A673 (cell line): Measurements from ENCODE around the gene C14orf132. TPM values are rescaled to one million over a fixed set of nuclear protein-coding genes. Genes with fewer than 3 reads are reported as not detected.

ENCODE experiments used
- BruUV-seq: library from RNA; stranded (reverse); fragments of 400-500 nt; replicated peaks from 2 replicates; lab custom pipeline; 2021; lab: Mats Ljungman, UMichigan
- CTCF ChIA-PET: fragments of 300-600 bp; sonication (Branson Sonifier 250); formaldehyde crosslinking; loops from one replicate; lab custom pipeline; 2022; ENCODE audit warnings: antibody characterized with exemption; lab: Charles Lee
- POLR2A ChIA-PET: fragments of 300-600 bp; sonication (Branson Sonifier 250); formaldehyde crosslinking; loops from one replicate; lab custom pipeline; 2022; ENCODE audit warnings: antibody characterized with exemption; ENCODE audit not compliant: low non-redundant PET; lab: Charles Lee
- DNase-seq: peaks from one replicate; pipeline ENCODE4 v3.0.0-alpha.2; 2015; ENCODE audit warnings: low spot score
- H3K27ac ChIP-seq: fragments of 200-600 bp; sonication (generic); 2 replicates; pipeline ENCODE4 v1.5.1; 2016; ENCODE audit warnings: mixed run types, low read depth, mild to moderate bottlenecking, mixed read lengths, antibody characterized with exemption, low read length; ENCODE audit not compliant: poor library complexity, severe bottlenecking
- H3K27me3 ChIP-seq: fragments of 200-600 bp; sonication (generic); replicated peaks from 2 replicates; pipeline ENCODE4 v1.6.1; 2017; ENCODE audit warnings: mixed run types, low read depth, mild to moderate bottlenecking, mixed read lengths, antibody characterized with exemption, low read length; ENCODE audit not compliant: insufficient read depth, poor library complexity
- H3K36me3 ChIP-seq: fragments of 200-600 bp; sonication (generic); 2 replicates; pipeline ENCODE4 v1.6.1; 2016; ENCODE audit warnings: mixed run types, mild to moderate bottlenecking, mixed read lengths, antibody characterized with exemption, low read length; ENCODE audit not compliant: insufficient read depth, poor library complexity, severe bottlenecking
- H3K4me1 ChIP-seq: fragments of 200-600 bp; sonication (generic); 2 replicates; pipeline ENCODE4 v1.6.1; 2017; ENCODE audit warnings: mixed run types, mild to moderate bottlenecking, mixed read lengths, antibody characterized with exemption, low read length; ENCODE audit not compliant: insufficient read depth, poor library complexity, severe bottlenecking
- H3K4me3 ChIP-seq: fragments of 200-600 bp; sonication (generic); 2 replicates; pipeline ENCODE4 v1.5.1; 2016; ENCODE audit warnings: low read depth, mixed run types, mild to moderate bottlenecking, mixed read lengths, low read length; ENCODE audit not compliant: poor library complexity, severe bottlenecking
- H3K9me3 ChIP-seq: fragments of 200-600 bp; sonication (generic); 2 replicates; pipeline ENCODE4 v1.6.1; 2016; ENCODE audit warnings: mixed run types, low read depth, mild to moderate bottlenecking, mixed read lengths, antibody characterized with exemption, low read length; ENCODE audit not compliant: poor library complexity, severe bottlenecking
- CTCF ChIP-seq: fragments of 300-800, 200-600 bp; sonication (generic); conservative IDR thresholded peaks from 2 replicates; pipeline ENCODE4 v1.5.1; 2017; ENCODE audit warnings: low read depth, mild to moderate bottlenecking, antibody characterized with exemption, low read length, moderate library complexity, mixed read lengths
- EZH2 ChIP-seq: fragments of 200-600 bp; sonication (generic); IDR thresholded peaks from 2 replicates; pipeline ENCODE4 v1.6.1; 2017; ENCODE audit warnings: borderline replicate concordance, low read depth, mild to moderate bottlenecking, mixed read lengths, antibody characterized with exemption, low read length; ENCODE audit not compliant: poor library complexity, severe bottlenecking
- intact Hi-C: fragments of 100-400 bp; cut with micrococcal nuclease; formaldehyde crosslinking; loops from one replicate; pipeline ENCODE4 v1.10.0; 2022; ENCODE audit not compliant: unreplicated experiment
- total RNA-seq: library from RNA; stranded (reverse); gene quantifications from 2 replicates; pipeline ENCODE4 v1.2.3, GENCODE V29; 2021

The C14orf132 gene
- total RNA-seq, 1 experiment from 2014 or later = 8.3 TPM

DNA sequence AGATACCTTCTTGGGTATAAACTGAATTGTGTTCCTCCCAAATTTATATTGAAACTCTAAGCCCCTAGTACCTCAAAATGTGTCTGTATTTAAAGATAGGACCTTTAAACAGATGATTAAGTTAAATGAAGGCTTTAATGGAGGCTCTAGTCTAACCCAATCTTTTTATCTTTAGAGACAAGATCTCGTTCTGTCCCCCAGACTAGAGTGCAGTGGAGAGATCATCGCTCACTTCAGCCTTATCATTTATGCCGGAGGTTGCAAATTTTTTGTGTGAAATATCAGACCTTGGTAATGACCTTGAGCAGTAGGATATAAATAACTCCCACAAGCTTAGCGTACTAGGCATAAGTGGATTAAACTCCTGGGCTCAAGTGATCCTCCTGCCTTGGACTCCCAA lies 81.8 kb downstream of the C14orf132 start:
- no peaks in the 10 kb centered on the region for H3K9me3 ChIP-seq
- no peak overlapping the region for H3K27ac ChIP-seq
- no peaks in the 10 kb centered on the region for H3K27me3 ChIP-seq
- H3K4me3 ChIP-seq = no peak overlapping the region
- TF ChIP-seq EZH2 (no peak), CTCF (no peak)
- H3K36me3 ChIP-seq = no peaks in the 10 kb centered on the region
- H3K4me1 ChIP-seq = peaks cover 6% of the 10 kb centered on the region
- no TSS peak for BruUV-seq
- POLR2A ChIA-PET = no interaction called here
- no peak for DNase-seq
- intact Hi-C loops = no loop called here
- CTCF ChIA-PET = no interaction called here

GRCh38 chr14:96121660-96122395 lies 82.7 kb downstream of the C14orf132 start:
- Histone ChIP-seq H3K36me3 (no peaks in the 10 kb centered on the region), H3K27me3 (no peaks in the 10 kb centered on the region), H3K4me1 (peaks cover 4% of the 10 kb centered on the region), H3K9me3 (no peaks in the 10 kb centered on the region), H3K27ac (no peak overlapping the region), H3K4me3 (no peak overlapping the region)
- BruUV-seq = no TSS peak
- ChIA-PET CTCF (no interaction called here), POLR2A (no interaction called here)
- TF ChIP-seq CTCF = no peak
- TF ChIP-seq EZH2 = no peak
- intact Hi-C loops = no loop called here
- DNase-seq = no peak

GRCh38 chr14:96122496-96122895 lies 83.3 kb downstream of the C14orf132 start:
- no peak for DNase-seq
- H3K4me1 ChIP-seq = no peaks in the 10 kb centered on the region
- intact Hi-C loops = no loop called here
- ChIA-PET CTCF (no interaction called here), POLR2A (no interaction called here)
- no peak overlapping the region for H3K27ac ChIP-seq
- TF ChIP-seq CTCF = no peak
- TF ChIP-seq EZH2 = no peak
- no peak overlapping the region for H3K4me3 ChIP-seq
- no peaks in the 10 kb centered on the region for H3K27me3 ChIP-seq
- BruUV-seq = no TSS peak
- no peaks in the 10 kb centered on the region for H3K9me3 ChIP-seq
- no peaks in the 10 kb centered on the region for H3K36me3 ChIP-seq
